ENCODE results near the gene RIN1.

Gene RIN1

GRCh38 chr11:66346476-66347424, 10.5 kb upstream of the RIN1 start:
- DNase-seq = no peak
- Histone ChIP-seq H3K27me3 (no peaks in the 10 kb centered on the region), H3K4me1 (no peaks in the 10 kb centered on the region; the same call in 1 of the 2 replicates), H3K4me3 (ENCODE audit: low read depth, low read length) (peak overlapping the region; percentile 97), H3K36me3 (no peaks in the 10 kb centered on the region), H3K9me3 (no peaks in the 10 kb centered on the region)
- no peak for TF ChIP-seq CTCF (IDR thresholded peaks at IDR 0.05; ENCODE audit: low read depth, low read length)

GRCh38 chr11:66345316-66345649, 9.0 kb upstream of the RIN1 start:
- H3K4me3 ChIP-seq (ENCODE audit: low read depth, low read length) = peak overlapping the region; percentile 97
- H3K9me3 ChIP-seq = no peaks in the 10 kb centered on the region
- peaks cover 8% of the 10 kb centered on the region; the same call in 1 of the 2 replicates for H3K36me3 ChIP-seq
- DNase-seq = no peak
- no peaks in the 10 kb centered on the region; the same call in 1 of the 2 replicates for H3K4me1 ChIP-seq
- no peak for TF ChIP-seq CTCF (IDR thresholded peaks at IDR 0.05; ENCODE audit: low read depth, low read length)
- no peaks in the 10 kb centered on the region for H3K27me3 ChIP-seq

GRCh38 chr11:66344550-66345315, 8.5 kb upstream of the RIN1 start, which contains the start of gene BRMS1:
Gene BRMS1, minus strand, starts transcription at chr11:66345104. Its CDS starts 2,870 bp downstream, at chr11:66342234.
- Histone ChIP-seq H3K4me1 (no peaks in the 10 kb centered on the region; the same call in 1 of the 2 replicates), H3K36me3 (peaks cover 8% of the 10 kb centered on the region; the same call in 1 of the 2 replicates), H3K4me3 (ENCODE audit: low read depth, low read length) (peak within 1 kb of the TSS; percentile 97), H3K27me3 (no peaks in the 10 kb centered on the region), H3K9me3 (no peaks in the 10 kb centered on the region)
- TF ChIP-seq CTCF (IDR thresholded peaks at IDR 0.05; ENCODE audit: low read depth, low read length) = no peak
- peak; percentile 98 for DNase-seq

- no peak overlapping the region for H3K4me3 ChIP-seq (ENCODE audit: low read depth, low read length)
Observed at GRCh38 chr11:66343176-66343575, 6.9 kb upstream of the RIN1 start.

GRCh38 chr11:66341502-66342126, 5.4 kb upstream of the RIN1 start:
- peaks cover 11% of the 10 kb centered on the region; the same call in 1 of the 2 replicates for H3K36me3 ChIP-seq

More at GRCh38 chr11:66343176-66343575, 6.9 kb upstream of the RIN1 start:
- DNase-seq = no peak
- TF ChIP-seq CTCF (IDR thresholded peaks at IDR 0.05; ENCODE audit: low read depth, low read length) = no peak
- H3K4me1 ChIP-seq = no peaks in the 10 kb centered on the region; the same call in 1 of the 2 replicates
- H3K9me3 ChIP-seq = no peaks in the 10 kb centered on the region
- H3K36me3 ChIP-seq = peaks cover 11% of the 10 kb centered on the region; the same call in 1 of the 2 replicates
- no peaks in the 10 kb centered on the region for H3K27me3 ChIP-seq

More at GRCh38 chr11:66341502-66342126, 5.4 kb upstream of the RIN1 start:
- H3K9me3 ChIP-seq = no peaks in the 10 kb centered on the region
- H3K4me1 ChIP-seq = peaks cover 7% of the 10 kb centered on the region
- no peaks in the 10 kb centered on the region for H3K27me3 ChIP-seq
- no peak overlapping the region for H3K4me3 ChIP-seq (ENCODE audit: low read depth, low read length)
- no peak for DNase-seq
- no peak for TF ChIP-seq CTCF (IDR thresholded peaks at IDR 0.05; ENCODE audit: low read depth, low read length)

All from BE2C (cell line).